Liver (tissue), 9 donors: Measurements from ENCODE around the gene APELA. TPM values are rescaled to one million over a fixed set of nuclear protein-coding genes. Genes with fewer than 3 reads are reported as not detected.
"Not testable (repeated sequence)": the region's sequence is repeated elsewhere in the genome, so short reads cannot be mapped to it uniquely, and the experiment has no call there.

Experiments used
- DNase-seq: peaks from one replicate; pipeline ENCODE4 v3.0.0-alpha.2; 2017; ENCODE audit warnings: low spot score
- H3K27ac ChIP-seq, 2 donors: one replicate each; pipeline ENCODE4 v1.7.0; 2013; ENCODE audit warnings: inconsistent platforms in 2 of 2, low read length in 2 of 2, control low read depth in 1 of 2, low read depth in 1 of 2, mild to moderate bottlenecking in 1 of 2
- H3K27me3 ChIP-seq, 4 donors: one replicate each; pipeline versions ENCODE4 v1.6.1 to v1.7.0; 2013; ENCODE audit warnings: low read length in 3 of 4, inconsistent platforms in 1 of 4, mild to moderate bottlenecking in 1 of 4, moderate library complexity in 1 of 4; ENCODE audit not compliant: control insufficient read depth in 4 of 4, insufficient read depth in 4 of 4
- H3K36me3 ChIP-seq, 4 donors: one replicate each; pipeline versions ENCODE4 v1.6.1 to v1.7.0; 2013; ENCODE audit warnings: low read length in 3 of 4, mild to moderate bottlenecking in 3 of 4, low read depth in 1 of 4, moderate library complexity in 1 of 4; ENCODE audit not compliant: control insufficient read depth in 4 of 4, insufficient read depth in 3 of 4
- H3K4me1 ChIP-seq, 4 donors: one replicate each; pipeline versions ENCODE4 v1.6.1 to v1.7.0; 2013; ENCODE audit warnings: low read length in 3 of 4, mild to moderate bottlenecking in 3 of 4, moderate library complexity in 1 of 4; ENCODE audit not compliant: control insufficient read depth in 4 of 4, insufficient read depth in 4 of 4
- H3K4me3 ChIP-seq, 3 donors: one replicate each; pipeline versions ENCODE4 v1.6.1 to v1.7.0; 2013; ENCODE audit warnings: low read length in 3 of 3, control low read depth in 1 of 3, low read depth in 1 of 3, mild to moderate bottlenecking in 1 of 3
- H3K9ac ChIP-seq, 2 donors: one replicate each; pipeline ENCODE4 v1.7.0; 2013; ENCODE audit warnings: low read length in 2 of 2, mild to moderate bottlenecking in 2 of 2, moderate library complexity in 2 of 2, control low read depth in 1 of 2, low read depth in 1 of 2
- H3K9me3 ChIP-seq, 4 donors: one replicate each; pipeline versions ENCODE4 v1.6.1 to v1.7.0; 2013; ENCODE audit warnings: low read length in 3 of 4; ENCODE audit not compliant: control insufficient read depth in 4 of 4
- EGR1 ChIP-seq, 2 donors: IDR thresholded peaks; 2 replicates each; pipeline ENCODE4 v1.6.1; 2016 to 2018; ENCODE audit warnings: antibody characterized with exemption in 2 of 2, low read depth in 2 of 2
- GABPA ChIP-seq, 2 donors: IDR thresholded peaks in 1 of 2; conservative IDR thresholded peaks in 1 of 2; 2 replicates each; pipeline ENCODE4 v1.6.1; 2016; ENCODE audit warnings: antibody characterized with exemption in 2 of 2, mild to moderate bottlenecking in 1 of 2, moderate library complexity in 1 of 2
- HNF4G ChIP-seq: IDR thresholded peaks from 2 replicates; pipeline ENCODE4 v1.6.1; 2016; ENCODE audit warnings: antibody characterized with exemption
- NR2F2 ChIP-seq: IDR thresholded peaks from 2 replicates; pipeline ENCODE4 v1.6.1; 2016; ENCODE audit warnings: antibody characterized with exemption
- RXRA ChIP-seq, 2 donors: IDR thresholded peaks; 2 replicates each; pipeline ENCODE4 v1.6.1; 2017 to 2018; ENCODE audit warnings: antibody characterized with exemption in 2 of 2, mild to moderate bottlenecking in 1 of 2
- WGBS: extraction: QIAGEN DNeasy Blood & Tissue Kit; methylation state at CpG from one replicate; pipeline ENCODE4 v1.1.7; 2013; 5-methylcytosine and 5-hydroxymethylcytosine counted together
- polyA plus RNA-seq, 2 donors: library from polyadenylated mRNA; stranded (reverse) in 1 of 2; unstranded in 1 of 2; fragments of 200-250 nt in 1 of 2; fragments of >200 nt in 1 of 2; fragmentation: Nextera tagmentation in 1 of 2; extraction: Ambion mirVana in 1 of 2; gene quantifications; one replicate each; pipeline versions ENCODE4 v1.2.1 to v1.2.3, GENCODE V29; 2013 to 2015
- total RNA-seq, 2 donors: library from RNA; depleted of rRNA; stranded (reverse); fragments of >200 nt; gene quantifications; one replicate each; pipeline ENCODE4 v1.2.3, GENCODE V29; 2014
- TF ChIP-seq, protein P1 (sequence below): IDR thresholded peaks from 2 replicates; pipeline ENCODE4 v1.6.1; 2016; ENCODE audit warnings: antibody characterized with exemption
- TF ChIP-seq, protein P2 (sequence below): fragments of 150-350 bp; IDR thresholded peaks from 2 replicates; pipeline ENCODE4 v1.5.1; 2017; ENCODE audit warnings: improper control_type of control experiment, low read depth, low read length; ENCODE audit not compliant: missing input control
- TF ChIP-seq, protein P3 (sequence below): IDR thresholded peaks from 2 replicates; pipeline ENCODE4 v1.6.1; 2016; ENCODE audit warnings: antibody characterized with exemption, mild to moderate bottlenecking
- TF ChIP-seq, protein P4 (sequence below): IDR thresholded peaks from 2 replicates; pipeline ENCODE4 v1.6.1; 2016; ENCODE audit warnings: antibody characterized with exemption
- donor health status: healthy.
- donor health status: healthy.
- donor health status: healthy.
- donor health status: healthy.
- donor health status: healthy.

The APELA gene
- total and polyA plus RNA-seq, 4 donors: 1.6 TPM; not detected in 3

DNA sequence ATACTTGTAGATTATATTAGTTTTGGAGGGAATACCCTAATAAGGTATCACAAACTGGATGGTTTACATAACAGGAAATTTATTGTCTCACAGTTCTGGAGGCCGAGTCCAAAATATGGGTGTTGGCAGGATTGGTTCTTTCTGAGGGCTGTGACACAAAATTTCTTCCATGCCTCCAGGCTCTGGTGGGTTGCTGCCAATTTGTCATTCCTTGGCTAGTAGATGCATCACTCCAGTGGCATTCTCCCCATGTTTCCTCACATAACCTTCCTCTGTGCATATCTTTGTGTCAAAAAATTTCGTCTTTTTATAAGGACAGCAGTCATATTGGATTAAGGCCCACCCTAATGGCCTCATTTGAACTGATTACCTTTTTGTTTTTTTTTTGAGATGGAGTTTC is 49.3 kb downstream of the APELA start (continued):
- TF ChIP-seq, protein P1, sequence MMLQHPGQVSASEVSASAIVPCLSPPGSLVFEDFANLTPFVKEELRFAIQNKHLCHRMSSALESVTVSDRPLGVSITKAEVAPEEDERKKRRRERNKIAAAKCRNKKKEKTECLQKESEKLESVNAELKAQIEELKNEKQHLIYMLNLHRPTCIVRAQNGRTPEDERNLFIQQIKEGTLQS: no peak
- TF ChIP-seq EGR1 (IDR thresholded peaks at IDR 0.05; ENCODE audit: low read depth in 2 of 2) (no peak), GABPA (IDR thresholded peaks at IDR 0.05 in 1 of 2, conservative IDR thresholded peaks at IDR 0.05 in 1 of 2) (no peak), RXRA (IDR thresholded peaks at IDR 0.05) (no peak), HNF4G (no peak), NR2F2 (no peak)

DNA sequence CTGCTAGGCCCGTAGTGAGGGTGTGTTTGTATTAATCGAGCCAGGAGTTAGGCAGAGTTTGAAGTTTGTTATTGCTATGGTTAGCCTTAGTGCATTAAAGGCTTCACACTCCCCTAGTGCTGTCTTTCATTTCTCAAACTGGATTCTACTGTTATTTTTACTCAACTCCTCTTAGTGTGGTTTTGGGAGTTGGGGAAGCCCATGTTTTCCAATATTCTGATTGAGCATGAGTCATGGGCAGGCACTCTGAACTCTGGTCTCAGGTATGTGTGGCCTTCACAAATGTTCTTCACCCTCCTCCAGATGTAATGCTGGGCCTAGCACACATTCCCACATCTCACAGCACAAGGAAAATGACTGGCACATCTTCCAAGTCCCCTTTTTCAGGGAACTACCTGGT is 50.1 kb downstream of the APELA start:
- not testable (repeated sequence) for H3K4me3 ChIP-seq, H3K9me3 ChIP-seq, H3K4me1 ChIP-seq, DNase-seq, H3K9ac ChIP-seq, H3K27me3 ChIP-seq, H3K36me3 ChIP-seq, H3K27ac ChIP-seq
- WGBS: 84% methylated on average over 2 of the region's 2 CpGs

DNA sequence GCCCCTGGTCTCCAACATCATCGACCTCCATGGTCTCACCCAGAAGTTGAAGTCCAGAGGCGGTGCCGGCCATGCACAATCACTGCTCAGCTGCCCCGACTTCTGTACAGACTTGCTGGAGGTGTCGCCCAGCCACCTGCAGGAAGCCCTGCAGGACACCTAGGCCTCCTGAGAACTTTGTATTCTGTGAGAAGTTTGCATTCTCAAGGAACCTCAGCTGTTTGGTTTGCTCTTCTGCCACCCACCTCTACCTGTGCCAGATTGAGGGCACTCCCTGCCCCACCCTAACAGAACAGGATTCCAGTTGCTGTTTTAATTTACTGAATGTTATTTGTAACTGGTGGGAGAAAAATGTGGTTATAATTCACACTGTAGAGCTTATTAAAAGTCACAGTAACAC is 53.7 kb downstream of the APELA start:
- H3K36me3 ChIP-seq: no peaks in the 10 kb centered on the region
- no peak for DNase-seq
- H3K27ac ChIP-seq: no peak overlapping the region
- H3K4me3 ChIP-seq: no peak overlapping the region
- H3K9ac ChIP-seq: no peak overlapping the region
- 91% methylated on average over 5 of the region's 5 CpGs for WGBS
- TF ChIP-seq, protein P2, sequence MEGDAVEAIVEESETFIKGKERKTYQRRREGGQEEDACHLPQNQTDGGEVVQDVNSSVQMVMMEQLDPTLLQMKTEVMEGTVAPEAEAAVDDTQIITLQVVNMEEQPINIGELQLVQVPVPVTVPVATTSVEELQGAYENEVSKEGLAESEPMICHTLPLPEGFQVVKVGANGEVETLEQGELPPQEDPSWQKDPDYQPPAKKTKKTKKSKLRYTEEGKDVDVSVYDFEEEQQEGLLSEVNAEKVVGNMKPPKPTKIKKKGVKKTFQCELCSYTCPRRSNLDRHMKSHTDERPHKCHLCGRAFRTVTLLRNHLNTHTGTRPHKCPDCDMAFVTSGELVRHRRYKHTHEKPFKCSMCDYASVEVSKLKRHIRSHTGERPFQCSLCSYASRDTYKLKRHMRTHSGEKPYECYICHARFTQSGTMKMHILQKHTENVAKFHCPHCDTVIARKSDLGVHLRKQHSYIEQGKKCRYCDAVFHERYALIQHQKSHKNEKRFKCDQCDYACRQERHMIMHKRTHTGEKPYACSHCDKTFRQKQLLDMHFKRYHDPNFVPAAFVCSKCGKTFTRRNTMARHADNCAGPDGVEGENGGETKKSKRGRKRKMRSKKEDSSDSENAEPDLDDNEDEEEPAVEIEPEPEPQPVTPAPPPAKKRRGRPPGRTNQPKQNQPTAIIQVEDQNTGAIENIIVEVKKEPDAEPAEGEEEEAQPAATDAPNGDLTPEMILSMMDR: no peak
- TF ChIP-seq, protein P3, sequence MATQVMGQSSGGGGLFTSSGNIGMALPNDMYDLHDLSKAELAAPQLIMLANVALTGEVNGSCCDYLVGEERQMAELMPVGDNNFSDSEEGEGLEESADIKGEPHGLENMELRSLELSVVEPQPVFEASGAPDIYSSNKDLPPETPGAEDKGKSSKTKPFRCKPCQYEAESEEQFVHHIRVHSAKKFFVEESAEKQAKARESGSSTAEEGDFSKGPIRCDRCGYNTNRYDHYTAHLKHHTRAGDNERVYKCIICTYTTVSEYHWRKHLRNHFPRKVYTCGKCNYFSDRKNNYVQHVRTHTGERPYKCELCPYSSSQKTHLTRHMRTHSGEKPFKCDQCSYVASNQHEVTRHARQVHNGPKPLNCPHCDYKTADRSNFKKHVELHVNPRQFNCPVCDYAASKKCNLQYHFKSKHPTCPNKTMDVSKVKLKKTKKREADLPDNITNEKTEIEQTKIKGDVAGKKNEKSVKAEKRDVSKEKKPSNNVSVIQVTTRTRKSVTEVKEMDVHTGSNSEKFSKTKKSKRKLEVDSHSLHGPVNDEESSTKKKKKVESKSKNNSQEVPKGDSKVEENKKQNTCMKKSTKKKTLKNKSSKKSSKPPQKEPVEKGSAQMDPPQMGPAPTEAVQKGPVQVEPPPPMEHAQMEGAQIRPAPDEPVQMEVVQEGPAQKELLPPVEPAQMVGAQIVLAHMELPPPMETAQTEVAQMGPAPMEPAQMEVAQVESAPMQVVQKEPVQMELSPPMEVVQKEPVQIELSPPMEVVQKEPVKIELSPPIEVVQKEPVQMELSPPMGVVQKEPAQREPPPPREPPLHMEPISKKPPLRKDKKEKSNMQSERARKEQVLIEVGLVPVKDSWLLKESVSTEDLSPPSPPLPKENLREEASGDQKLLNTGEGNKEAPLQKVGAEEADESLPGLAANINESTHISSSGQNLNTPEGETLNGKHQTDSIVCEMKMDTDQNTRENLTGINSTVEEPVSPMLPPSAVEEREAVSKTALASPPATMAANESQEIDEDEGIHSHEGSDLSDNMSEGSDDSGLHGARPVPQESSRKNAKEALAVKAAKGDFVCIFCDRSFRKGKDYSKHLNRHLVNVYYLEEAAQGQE: no peak
- H3K9me3 ChIP-seq: no peaks in the 10 kb centered on the region
- H3K4me1 ChIP-seq: no peaks in the 10 kb centered on the region
- H3K27me3 ChIP-seq: no peaks in the 10 kb centered on the region

DNA sequence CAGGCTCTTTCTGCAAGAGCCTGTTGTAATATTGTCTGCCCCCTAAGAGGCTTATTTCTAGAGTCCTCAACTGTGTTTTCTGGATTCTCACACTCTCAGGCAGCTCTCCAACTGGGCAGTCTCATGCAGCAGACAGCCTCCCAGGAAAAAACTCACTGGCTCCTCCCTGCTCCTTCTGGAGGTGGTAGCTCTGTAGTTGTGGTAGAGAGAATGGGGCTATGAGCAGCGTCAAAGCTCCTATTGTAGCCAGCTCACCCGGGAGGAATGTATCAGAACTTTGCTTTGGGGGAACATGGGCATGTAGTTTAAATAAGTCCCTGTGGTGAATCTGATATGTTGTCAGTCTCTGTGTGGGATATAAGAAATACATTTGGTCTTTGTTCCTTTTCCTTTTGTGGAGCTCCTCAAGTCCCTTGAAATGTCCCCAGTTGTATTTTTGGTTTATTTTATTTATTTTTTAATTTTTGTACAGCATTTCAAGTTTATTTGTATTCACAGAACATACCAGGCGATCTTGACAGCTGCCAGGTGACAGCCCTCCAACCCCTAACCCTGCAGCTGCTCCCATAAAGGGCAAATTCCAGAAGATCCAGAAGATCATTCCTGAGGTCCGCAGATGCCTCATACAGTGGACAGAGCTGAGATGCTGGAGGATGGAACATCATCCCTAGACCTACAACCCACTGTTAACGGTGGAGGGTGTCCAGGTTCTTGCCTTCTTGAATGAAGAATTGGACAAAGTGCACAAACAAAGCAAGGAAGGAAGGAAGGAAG is 54.8 kb downstream of the APELA start:
- no peaks in the 10 kb centered on the region for H3K36me3 ChIP-seq
- TF ChIP-seq, protein P4, sequence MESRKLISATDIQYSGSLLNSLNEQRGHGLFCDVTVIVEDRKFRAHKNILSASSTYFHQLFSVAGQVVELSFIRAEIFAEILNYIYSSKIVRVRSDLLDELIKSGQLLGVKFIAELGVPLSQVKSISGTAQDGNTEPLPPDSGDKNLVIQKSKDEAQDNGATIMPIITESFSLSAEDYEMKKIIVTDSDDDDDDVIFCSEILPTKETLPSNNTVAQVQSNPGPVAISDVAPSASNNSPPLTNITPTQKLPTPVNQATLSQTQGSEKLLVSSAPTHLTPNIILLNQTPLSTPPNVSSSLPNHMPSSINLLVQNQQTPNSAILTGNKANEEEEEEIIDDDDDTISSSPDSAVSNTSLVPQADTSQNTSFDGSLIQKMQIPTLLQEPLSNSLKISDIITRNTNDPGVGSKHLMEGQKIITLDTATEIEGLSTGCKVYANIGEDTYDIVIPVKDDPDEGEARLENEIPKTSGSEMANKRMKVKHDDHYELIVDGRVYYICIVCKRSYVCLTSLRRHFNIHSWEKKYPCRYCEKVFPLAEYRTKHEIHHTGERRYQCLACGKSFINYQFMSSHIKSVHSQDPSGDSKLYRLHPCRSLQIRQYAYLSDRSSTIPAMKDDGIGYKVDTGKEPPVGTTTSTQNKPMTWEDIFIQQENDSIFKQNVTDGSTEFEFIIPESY: no peak
- no peak for TF ChIP-seq EGR1 (IDR thresholded peaks at IDR 0.05; ENCODE audit: low read depth in 2 of 2)
- 77% methylated on average over 5 of the region's 5 CpGs for WGBS
- no peak overlapping the region for H3K9ac ChIP-seq
- no peaks in the 10 kb centered on the region for H3K4me1 ChIP-seq
- no peak overlapping the region for H3K4me3 ChIP-seq
- no peak for DNase-seq
- no peaks in the 10 kb centered on the region for H3K9me3 ChIP-seq
- H3K27me3 ChIP-seq: no peaks in the 10 kb centered on the region
- no peak overlapping the region for H3K27ac ChIP-seq
